ENCODE data around the gene LSM2. TPM values are rescaled to one million over a fixed set of nuclear protein-coding genes. Genes with fewer than 3 reads are reported as not detected.

Gene LSM2
- total and polyA plus RNA-seq, 2 donors: 71.8 to 76.8 TPM

- Histone ChIP-seq H3K36me3 (ENCODE audit: control insufficient read depth in 2 of 2, insufficient read depth in 2 of 2, low read length in 1 of 2) (peaks cover 31 to 32% of the 10 kb centered on the region in 2 donors), H3K27me3 (ENCODE audit: control insufficient read depth in 2 of 2, insufficient read depth in 1 of 2, low read length in 1 of 2) (peaks cover 0 to 2% of the 10 kb centered on the region in 2 donors), H3K4me3 (ENCODE audit: low read length in 2 of 2) (no peak overlapping the region), H3K9me3 (ENCODE audit: control insufficient read depth in 2 of 2, insufficient read depth in 1 of 2, low read length in 1 of 2) (peaks cover 0 to 5% of the 10 kb centered on the region in 2 donors), H3K4me1 (ENCODE audit: control insufficient read depth in 2 of 2, insufficient read depth in 2 of 2, low read length in 2 of 2) (peaks cover 17 to 26% of the 10 kb centered on the region in 2 donors), H3K27ac (ENCODE audit: low read depth in 1 of 2, low read length in 1 of 2) (no peak overlapping the region)
- DNase-seq (ENCODE audit: low read depth in 6 of 9, low spot score in 9 of 9): no peak
- 27% methylated on average over 14 of the region's 14 CpGs for WGBS
Measured at GRCh38 chr6:31776485-31776988, 30.2 kb downstream of the LSM2 start.

GRCh38 chr6:31775633-31776484, 30.9 kb downstream of the LSM2 start:
- DNase-seq (ENCODE audit: low read depth in 6 of 9, low spot score in 9 of 9): no peak
- Histone ChIP-seq H3K9me3 (ENCODE audit: control insufficient read depth in 2 of 2, insufficient read depth in 1 of 2, low read length in 1 of 2) (peaks cover 0 to 5% of the 10 kb centered on the region in 2 donors), H3K27ac (ENCODE audit: low read depth in 1 of 2, low read length in 1 of 2) (no peak overlapping the region)

GRCh38 chr6:31775184-31775583, 31.6 kb downstream of the LSM2 start:
- Histone ChIP-seq H3K27ac (ENCODE audit: low read depth in 1 of 2, low read length in 1 of 2) (no peak overlapping the region), H3K27me3 (ENCODE audit: control insufficient read depth in 2 of 2, insufficient read depth in 1 of 2, low read length in 1 of 2) (peaks cover 0 to 2% of the 10 kb centered on the region in 2 donors), H3K9me3 (ENCODE audit: control insufficient read depth in 2 of 2, insufficient read depth in 1 of 2, low read length in 1 of 2) (peaks cover 0 to 5% of the 10 kb centered on the region in 2 donors), H3K4me3 (ENCODE audit: low read length in 2 of 2) (no peak overlapping the region), H3K36me3 (ENCODE audit: control insufficient read depth in 2 of 2, insufficient read depth in 2 of 2, low read length in 1 of 2) (peaks cover 18% of the 10 kb centered on the region in 2 donors), H3K4me1 (ENCODE audit: control insufficient read depth in 2 of 2, insufficient read depth in 2 of 2, low read length in 2 of 2) (peaks cover 17 to 29% of the 10 kb centered on the region in 2 donors)
- no peak for DNase-seq (ENCODE audit: low read depth in 6 of 9, low spot score in 9 of 9)
- WGBS: 96% methylated on average over 4 of the region's 4 CpGs

More at GRCh38 chr6:31775633-31776484, 30.9 kb downstream of the LSM2 start:
- Histone ChIP-seq H3K27me3 (ENCODE audit: control insufficient read depth in 2 of 2, insufficient read depth in 1 of 2, low read length in 1 of 2) (peaks cover 0 to 2% of the 10 kb centered on the region in 2 donors), H3K36me3 (ENCODE audit: control insufficient read depth in 2 of 2, insufficient read depth in 2 of 2, low read length in 1 of 2) (peaks cover 24 to 25% of the 10 kb centered on the region in 2 donors), H3K4me1 (ENCODE audit: control insufficient read depth in 2 of 2, insufficient read depth in 2 of 2, low read length in 2 of 2) (peaks cover 17 to 29% of the 10 kb centered on the region in 2 donors), H3K4me3 (ENCODE audit: low read length in 2 of 2) (no peak overlapping the region)
- WGBS: 97% methylated on average over 32 of the region's 32 CpGs

- Histone ChIP-seq H3K27me3 (ENCODE audit: control insufficient read depth in 2 of 2, insufficient read depth in 1 of 2, low read length in 1 of 2) (peaks cover 0 to 5% of the 10 kb centered on the region in 2 donors), H3K36me3 (ENCODE audit: control insufficient read depth in 2 of 2, insufficient read depth in 2 of 2, low read length in 1 of 2) (no peaks in the 10 kb centered on the region), H3K9me3 (ENCODE audit: control insufficient read depth in 2 of 2, insufficient read depth in 1 of 2, low read length in 1 of 2) (peaks cover 0 to 5% of the 10 kb centered on the region in 2 donors), H3K4me3 (ENCODE audit: low read length in 2 of 2) (no peak overlapping the region), H3K27ac (ENCODE audit: low read depth in 1 of 2, low read length in 1 of 2) (no peak overlapping the region), H3K4me1 (ENCODE audit: control insufficient read depth in 2 of 2, insufficient read depth in 2 of 2, low read length in 2 of 2) (peaks cover 16 to 27% of the 10 kb centered on the region in 2 donors)
- DNase-seq (ENCODE audit: low read depth in 6 of 9, low spot score in 9 of 9): peak in 1 of 9 donors; percentile 41
- 88% methylated on average over 4 of the region's 4 CpGs for WGBS
Measured at GRCh38 chr6:31771992-31772358, 34.8 kb downstream of the LSM2 start.

- WGBS: 97% methylated on average over 2 of the region's 2 CpGs
- Histone ChIP-seq H3K27me3 (ENCODE audit: control insufficient read depth in 2 of 2, insufficient read depth in 1 of 2, low read length in 1 of 2) (peaks cover 0 to 13% of the 10 kb centered on the region in 2 donors), H3K36me3 (ENCODE audit: control insufficient read depth in 2 of 2, insufficient read depth in 2 of 2, low read length in 1 of 2) (no peaks in the 10 kb centered on the region), H3K4me1 (ENCODE audit: control insufficient read depth in 2 of 2, insufficient read depth in 2 of 2, low read length in 2 of 2) (peaks cover 6 to 21% of the 10 kb centered on the region in 2 donors), H3K4me3 (ENCODE audit: low read length in 2 of 2) (no peak overlapping the region), H3K27ac (ENCODE audit: low read depth in 1 of 2, low read length in 1 of 2) (no peak overlapping the region), H3K9me3 (ENCODE audit: control insufficient read depth in 2 of 2, insufficient read depth in 1 of 2, low read length in 1 of 2) (peaks cover 0 to 5% of the 10 kb centered on the region in 2 donors)
- DNase-seq (ENCODE audit: low read depth in 6 of 9, low spot score in 9 of 9): no peak
Measured at GRCh38 chr6:31770860-31771259, 35.9 kb downstream of the LSM2 start.

GRCh38 chr6:31769684-31770371, 36.9 kb downstream of the LSM2 start:
- WGBS: 73% methylated on average over 12 of the region's 12 CpGs
- Histone ChIP-seq H3K27ac (ENCODE audit: low read depth in 1 of 2, low read length in 1 of 2) (no peak overlapping the region), H3K36me3 (ENCODE audit: control insufficient read depth in 2 of 2, insufficient read depth in 2 of 2, low read length in 1 of 2) (no peaks in the 10 kb centered on the region), H3K27me3 (ENCODE audit: control insufficient read depth in 2 of 2, insufficient read depth in 1 of 2, low read length in 1 of 2) (peaks cover 0 to 17% of the 10 kb centered on the region in 2 donors), H3K4me1 (ENCODE audit: control insufficient read depth in 2 of 2, insufficient read depth in 2 of 2, low read length in 2 of 2) (peaks cover 6 to 21% of the 10 kb centered on the region in 2 donors), H3K9me3 (ENCODE audit: control insufficient read depth in 2 of 2, insufficient read depth in 1 of 2, low read length in 1 of 2) (peaks cover 0 to 5% of the 10 kb centered on the region in 2 donors), H3K4me3 (ENCODE audit: low read length in 2 of 2) (no peak overlapping the region)
- DNase-seq (ENCODE audit: low read depth in 6 of 9, low spot score in 9 of 9): peak; percentile 38 to 82 (median 59)

- WGBS: 97% methylated on average over 18 of the region's 18 CpGs
- peaks cover 0 to 17% of the 10 kb centered on the region in 2 donors for H3K27me3 ChIP-seq (ENCODE audit: control insufficient read depth in 2 of 2, insufficient read depth in 1 of 2, low read length in 1 of 2)
- no peak overlapping the region for H3K27ac ChIP-seq (ENCODE audit: low read depth in 1 of 2, low read length in 1 of 2)
Measured at GRCh38 chr6:31768363-31769257, 38.2 kb downstream of the LSM2 start.

GRCh38 chr6:31767096-31767645, 39.6 kb downstream of the LSM2 start:
- Histone ChIP-seq H3K27ac (ENCODE audit: low read depth in 1 of 2, low read length in 1 of 2) (no peak overlapping the region), H3K27me3 (ENCODE audit: control insufficient read depth in 2 of 2, insufficient read depth in 1 of 2, low read length in 1 of 2) (peaks cover 0 to 17% of the 10 kb centered on the region in 2 donors), H3K9me3 (ENCODE audit: control insufficient read depth in 2 of 2, insufficient read depth in 1 of 2, low read length in 1 of 2) (peaks cover 0 to 2% of the 10 kb centered on the region in 2 donors), H3K4me1 (ENCODE audit: control insufficient read depth in 2 of 2, insufficient read depth in 2 of 2, low read length in 2 of 2) (peaks cover 0 to 10% of the 10 kb centered on the region in 2 donors), H3K36me3 (ENCODE audit: control insufficient read depth in 2 of 2, insufficient read depth in 2 of 2, low read length in 1 of 2) (peaks cover 0 to 14% of the 10 kb centered on the region in 2 donors), H3K4me3 (ENCODE audit: low read length in 2 of 2) (no peak overlapping the region)
- WGBS: 97% methylated on average over 6 of the region's 6 CpGs
- no peak for DNase-seq (ENCODE audit: low read depth in 6 of 9, low spot score in 9 of 9)

More at GRCh38 chr6:31768363-31769257, 38.2 kb downstream of the LSM2 start:
- no peak for DNase-seq (ENCODE audit: low read depth in 6 of 9, low spot score in 9 of 9)
- Histone ChIP-seq H3K9me3 (ENCODE audit: control insufficient read depth in 2 of 2, insufficient read depth in 1 of 2, low read length in 1 of 2) (peaks cover 0 to 5% of the 10 kb centered on the region in 2 donors), H3K4me1 (ENCODE audit: control insufficient read depth in 2 of 2, insufficient read depth in 2 of 2, low read length in 2 of 2) (peaks cover 6 to 21% of the 10 kb centered on the region in 2 donors), H3K36me3 (ENCODE audit: control insufficient read depth in 2 of 2, insufficient read depth in 2 of 2, low read length in 1 of 2) (peaks cover 0 to under 1% of the 10 kb centered on the region in 2 donors), H3K4me3 (ENCODE audit: low read length in 2 of 2) (no peak overlapping the region)
